ENCODE results near the gene RSF1. TPM values are rescaled to one million over a fixed set of nuclear protein-coding genes. Genes with fewer than 3 reads are reported as not detected.

RSF1 gene
- total RNA-seq, 1 experiment from 2014 or later: 43.1 TPM

DNA sequence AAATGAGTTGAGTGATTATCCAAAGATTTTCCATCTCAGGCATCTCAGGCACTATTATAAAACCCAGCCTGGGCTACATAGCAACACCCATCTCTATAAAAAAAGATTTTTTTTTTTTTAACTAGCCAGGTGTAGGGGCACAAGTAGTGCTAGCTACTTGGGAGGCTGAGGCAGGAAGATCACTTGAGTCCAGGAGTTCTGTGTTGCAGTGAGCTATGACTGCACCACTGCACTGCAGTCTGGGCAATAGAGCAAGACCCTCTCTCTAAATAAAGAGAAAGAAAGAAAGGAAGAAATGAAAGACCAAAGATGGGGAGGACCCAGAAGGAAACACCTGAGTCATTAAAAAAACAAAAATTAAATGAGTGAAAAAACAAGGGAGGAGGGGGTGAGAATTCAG is 14.1 kb downstream of the RSF1 start:
- RAD21 ChIA-PET (ENCODE audit: low non-redundant PET in 1 of 2, low total read pairs in 2 of 2, uncharacterized antibody in 2 of 2, unreplicated experiment in 2 of 2): no interaction called here
- Histone ChIP-seq H3K36me3 (ENCODE audit: control insufficient read depth in 1 of 2, insufficient read depth in 2 of 2, low read length in 2 of 2) (peaks cover 2 to 6% of the 10 kb centered on the region in 2 experiments; a peak in 1 of 4 replicates), H3K4me1 (ENCODE audit: control insufficient read depth in 1 of 2, insufficient read depth in 2 of 2, low read length in 2 of 2) (no peaks in the 10 kb centered on the region), H3K27me3 (ENCODE audit: insufficient read depth, low read length) (no peaks in the 10 kb centered on the region), H3K79me2 (ENCODE audit: insufficient read depth, low read length) (peaks cover 75% of the 10 kb centered on the region), H3K4me2 (ENCODE audit: low read length) (no peak overlapping the region), H4K20me1 (ENCODE audit: insufficient read depth) (0 out of 2 replicates have a peak, but pooled peaks cover 6% of the 10 kb centered on the region), H2AFZ (ENCODE audit: low read depth, low read length, poor library complexity, severe bottlenecking) (no peak overlapping the region), H3K9ac (ENCODE audit: low read length) (no peak overlapping the region), H3K4me3 (replicated peaks in 1 of 2; ENCODE audit: low read depth in 1 of 2, low read length in 2 of 2) (no peak overlapping the region), H3K9me3 (ENCODE audit: control insufficient read depth in 1 of 2, insufficient read depth in 1 of 2, low read depth in 1 of 2, low read length in 2 of 2) (no peaks in the 10 kb centered on the region), H3K9me2 (ENCODE audit: insufficient read depth) (no peaks in the 10 kb centered on the region), H3K27ac (ENCODE audit: low read depth, low read length) (no peak overlapping the region)
- DNase-seq (ENCODE audit: low read depth, low spot score) (no peak), ATAC-seq (no peak)
- POLR2A ChIA-PET: no interaction called here
- no TSS peak for BruUV-seq (replicated peaks)
- TF ChIP-seq CEBPB (IDR thresholded peaks at IDR 0.05; ENCODE audit: low read depth) (no peak), YY1 (IDR thresholded peaks at IDR 0.05; ENCODE audit: extremely low read depth, insufficient replicate concordance, low read depth, low read length) (no peak), ELF1 (IDR thresholded peaks at IDR 0.05; ENCODE audit: borderline replicate concordance, low read depth) (no peak), SRF (IDR thresholded peaks at IDR 0.05; ENCODE audit: low read depth) (no peak), TCF7L2 (IDR thresholded peaks at IDR 0.05; ENCODE audit: borderline replicate concordance, extremely low read depth, insufficient read depth, insufficient read length) (no peak), CBX3 (IDR thresholded peaks at IDR 0.05; ENCODE audit: low read depth) (no peak), JUND (IDR thresholded peaks at IDR 0.05) (no peak), ZNF274 (IDR thresholded peaks at IDR 0.05; ENCODE audit: low read depth, low read length) (no peak), ATF3 (IDR thresholded peaks at IDR 0.05) (no peak), RAD21 (IDR thresholded peaks at IDR 0.05; ENCODE audit: low read depth) (no peak), POLR2A (IDR thresholded peaks at IDR 0.05; ENCODE audit: borderline replicate concordance, extremely low read depth, insufficient read depth, insufficient read length) (no peak), EZH2 (IDR thresholded peaks at IDR 0.05) (no peak), ZFX (IDR thresholded peaks at IDR 0.05) (no peak)
- TF ChIP-seq, protein P1, sequence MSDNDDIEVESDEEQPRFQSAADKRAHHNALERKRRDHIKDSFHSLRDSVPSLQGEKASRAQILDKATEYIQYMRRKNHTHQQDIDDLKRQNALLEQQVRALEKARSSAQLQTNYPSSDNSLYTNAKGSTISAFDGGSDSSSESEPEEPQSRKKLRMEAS (IDR thresholded peaks at IDR 0.05): no peak
- intact Hi-C loops (cut with micrococcal nuclease): no loop called here
- CTCF ChIA-PET: no interaction called here

Measured in HCT116 (cell line).